ENCODE data around the gene SLC26A9. TPM values are rescaled to one million over a fixed set of nuclear protein-coding genes. Genes with fewer than 3 reads are reported as not detected.

The SLC26A9 gene
- total RNA-seq, 1 experiment from 2014 or later, result 0.15 TPM

DNA sequence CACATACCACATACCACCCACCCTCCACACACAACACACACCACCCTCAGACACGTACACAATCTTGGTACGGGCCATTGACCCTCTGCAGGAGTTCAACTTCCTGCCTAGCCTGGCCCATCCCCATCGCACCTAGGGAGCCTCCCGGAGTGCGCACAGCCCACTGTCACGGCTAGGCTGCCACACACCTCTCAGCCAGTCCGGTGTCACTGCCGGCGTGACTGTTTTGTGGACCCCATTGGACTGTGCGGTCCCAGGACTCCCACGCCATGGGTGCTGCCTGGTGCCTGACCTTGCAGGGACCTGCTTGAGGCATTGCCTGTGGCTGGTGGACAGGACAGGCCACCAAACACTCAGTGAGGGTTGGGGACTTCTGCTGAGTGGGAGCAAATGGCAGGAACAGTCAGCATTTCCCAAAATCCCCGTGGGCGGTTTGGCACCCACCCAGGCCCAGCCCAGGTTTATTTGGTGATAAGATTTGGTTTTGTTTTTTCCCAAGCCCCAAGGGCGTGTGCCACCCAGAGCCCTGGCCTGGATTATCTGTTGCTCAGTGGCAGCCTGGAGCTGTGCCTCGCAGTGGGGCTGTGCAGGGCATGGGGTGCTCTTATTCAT lies 32.2 kb upstream of the SLC26A9 start:
- ATAC-seq (no peak), DNase-seq (ENCODE audit: low spot score) (no peak)
- TF ChIP-seq, protein P1, sequence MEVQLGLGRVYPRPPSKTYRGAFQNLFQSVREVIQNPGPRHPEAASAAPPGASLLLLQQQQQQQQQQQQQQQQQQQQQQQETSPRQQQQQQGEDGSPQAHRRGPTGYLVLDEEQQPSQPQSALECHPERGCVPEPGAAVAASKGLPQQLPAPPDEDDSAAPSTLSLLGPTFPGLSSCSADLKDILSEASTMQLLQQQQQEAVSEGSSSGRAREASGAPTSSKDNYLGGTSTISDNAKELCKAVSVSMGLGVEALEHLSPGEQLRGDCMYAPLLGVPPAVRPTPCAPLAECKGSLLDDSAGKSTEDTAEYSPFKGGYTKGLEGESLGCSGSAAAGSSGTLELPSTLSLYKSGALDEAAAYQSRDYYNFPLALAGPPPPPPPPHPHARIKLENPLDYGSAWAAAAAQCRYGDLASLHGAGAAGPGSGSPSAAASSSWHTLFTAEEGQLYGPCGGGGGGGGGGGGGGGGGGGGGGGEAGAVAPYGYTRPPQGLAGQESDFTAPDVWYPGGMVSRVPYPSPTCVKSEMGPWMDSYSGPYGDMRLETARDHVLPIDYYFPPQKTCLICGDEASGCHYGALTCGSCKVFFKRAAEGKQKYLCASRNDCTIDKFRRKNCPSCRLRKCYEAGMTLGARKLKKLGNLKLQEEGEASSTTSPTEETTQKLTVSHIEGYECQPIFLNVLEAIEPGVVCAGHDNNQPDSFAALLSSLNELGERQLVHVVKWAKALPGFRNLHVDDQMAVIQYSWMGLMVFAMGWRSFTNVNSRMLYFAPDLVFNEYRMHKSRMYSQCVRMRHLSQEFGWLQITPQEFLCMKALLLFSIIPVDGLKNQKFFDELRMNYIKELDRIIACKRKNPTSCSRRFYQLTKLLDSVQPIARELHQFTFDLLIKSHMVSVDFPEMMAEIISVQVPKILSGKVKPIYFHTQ (CRISPR knock-in tag; IDR thresholded peaks at IDR 0.05), result no peak
- no peak for TF ChIP-seq RORB (CRISPR knock-in tag; IDR thresholded peaks at IDR 0.05)
- no peak for TF ChIP-seq SMAD3 (CRISPR knock-in tag; IDR thresholded peaks at IDR 0.05; ENCODE audit: borderline replicate concordance)
- no peak for TF ChIP-seq ZNF121 (CRISPR knock-in tag; IDR thresholded peaks at IDR 0.05)
- TF ChIP-seq TCF7 (CRISPR knock-in tag; IDR thresholded peaks at IDR 0.05; ENCODE audit: low read depth), result no peak
- TF ChIP-seq GABPB1 (CRISPR knock-in tag; IDR thresholded peaks at IDR 0.05), result no peak
- TF ChIP-seq MYBL2 (CRISPR knock-in tag; IDR thresholded peaks at IDR 0.05), result no peak
- TF ChIP-seq ZNF138 (CRISPR knock-in tag; conservative IDR thresholded peaks at IDR 0.05), result no peak
- TF ChIP-seq, protein P2, sequence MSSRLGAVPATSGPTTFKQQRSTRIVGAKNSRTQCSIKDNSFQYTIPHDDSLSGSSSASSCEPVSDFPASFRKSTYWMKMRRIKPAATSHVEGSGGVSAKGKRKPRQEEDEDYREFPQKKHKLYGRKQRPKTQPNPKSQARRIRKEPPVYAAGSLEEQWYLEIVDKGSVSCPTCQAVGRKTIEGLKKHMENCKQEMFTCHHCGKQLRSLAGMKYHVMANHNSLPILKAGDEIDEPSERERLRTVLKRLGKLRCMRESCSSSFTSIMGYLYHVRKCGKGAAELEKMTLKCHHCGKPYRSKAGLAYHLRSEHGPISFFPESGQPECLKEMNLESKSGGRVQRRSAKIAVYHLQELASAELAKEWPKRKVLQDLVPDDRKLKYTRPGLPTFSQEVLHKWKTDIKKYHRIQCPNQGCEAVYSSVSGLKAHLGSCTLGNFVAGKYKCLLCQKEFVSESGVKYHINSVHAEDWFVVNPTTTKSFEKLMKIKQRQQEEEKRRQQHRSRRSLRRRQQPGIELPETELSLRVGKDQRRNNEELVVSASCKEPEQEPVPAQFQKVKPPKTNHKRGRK (CRISPR knock-in tag; IDR thresholded peaks at IDR 0.05; ENCODE audit: borderline replicate concordance), result no peak
- TF ChIP-seq, protein P3, sequence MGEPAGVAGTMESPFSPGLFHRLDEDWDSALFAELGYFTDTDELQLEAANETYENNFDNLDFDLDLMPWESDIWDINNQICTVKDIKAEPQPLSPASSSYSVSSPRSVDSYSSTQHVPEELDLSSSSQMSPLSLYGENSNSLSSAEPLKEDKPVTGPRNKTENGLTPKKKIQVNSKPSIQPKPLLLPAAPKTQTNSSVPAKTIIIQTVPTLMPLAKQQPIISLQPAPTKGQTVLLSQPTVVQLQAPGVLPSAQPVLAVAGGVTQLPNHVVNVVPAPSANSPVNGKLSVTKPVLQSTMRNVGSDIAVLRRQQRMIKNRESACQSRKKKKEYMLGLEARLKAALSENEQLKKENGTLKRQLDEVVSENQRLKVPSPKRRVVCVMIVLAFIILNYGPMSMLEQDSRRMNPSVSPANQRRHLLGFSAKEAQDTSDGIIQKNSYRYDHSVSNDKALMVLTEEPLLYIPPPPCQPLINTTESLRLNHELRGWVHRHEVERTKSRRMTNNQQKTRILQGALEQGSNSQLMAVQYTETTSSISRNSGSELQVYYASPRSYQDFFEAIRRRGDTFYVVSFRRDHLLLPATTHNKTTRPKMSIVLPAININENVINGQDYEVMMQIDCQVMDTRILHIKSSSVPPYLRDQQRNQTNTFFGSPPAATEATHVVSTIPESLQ (CRISPR knock-in tag; IDR thresholded peaks at IDR 0.05), result no peak
- Mint-ChIP-seq H3K36me3 (peaks cover 2% of the 10 kb centered on the region; the same call in 1 of the 2 replicates), H3K9me3 (peaks cover 23% of the 10 kb centered on the region), H3K27me3 (ENCODE audit: low read depth) (peaks cover 3% of the 10 kb centered on the region; the same call in 1 of the 2 replicates), H3K4me1 (peaks cover 5% of the 10 kb centered on the region; the same call in 1 of the 2 replicates), H3K4me3 (no peak overlapping the region), H3K27ac (no peak overlapping the region)
- CTCF ChIA-PET, result interaction anchor here (2.2 to 7.0 kb wide), 5 partner anchors 11 to 384 kb away, joined by 29 to 557 read pairs (median 77); no protein-coding TSS in a partner anchor
- POLR2A ChIA-PET, result no interaction called here

DNA sequence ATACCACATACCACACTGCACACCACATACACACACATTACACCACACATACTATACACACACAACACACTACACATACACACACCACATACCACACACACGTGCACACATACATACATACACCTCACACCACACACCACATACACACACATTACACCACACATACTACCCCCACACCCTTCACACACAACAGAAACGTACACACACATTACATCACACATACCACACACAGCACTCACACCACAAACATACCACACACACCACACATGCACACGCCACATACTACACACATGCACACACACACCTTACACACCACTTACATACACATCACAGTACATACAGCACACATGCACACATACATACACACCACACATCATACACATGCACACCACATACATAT lies 31.5 kb upstream of the SLC26A9 start:
- DNase-seq (ENCODE audit: low spot score) (no peak), ATAC-seq (no peak)
- ChIA-PET POLR2A (no interaction called here), CTCF (no interaction called here)
- Mint-ChIP-seq H3K4me1 (peaks cover 5% of the 10 kb centered on the region; the same call in 1 of the 2 replicates), H3K9me3 (peaks cover 23% of the 10 kb centered on the region), H3K4me3 (no peak overlapping the region), H3K27ac (no peak overlapping the region), H3K36me3 (peaks cover 2% of the 10 kb centered on the region; the same call in 1 of the 2 replicates), H3K27me3 (ENCODE audit: low read depth) (peaks cover 3% of the 10 kb centered on the region; the same call in 1 of the 2 replicates)
- TF ChIP-seq, protein P4, sequence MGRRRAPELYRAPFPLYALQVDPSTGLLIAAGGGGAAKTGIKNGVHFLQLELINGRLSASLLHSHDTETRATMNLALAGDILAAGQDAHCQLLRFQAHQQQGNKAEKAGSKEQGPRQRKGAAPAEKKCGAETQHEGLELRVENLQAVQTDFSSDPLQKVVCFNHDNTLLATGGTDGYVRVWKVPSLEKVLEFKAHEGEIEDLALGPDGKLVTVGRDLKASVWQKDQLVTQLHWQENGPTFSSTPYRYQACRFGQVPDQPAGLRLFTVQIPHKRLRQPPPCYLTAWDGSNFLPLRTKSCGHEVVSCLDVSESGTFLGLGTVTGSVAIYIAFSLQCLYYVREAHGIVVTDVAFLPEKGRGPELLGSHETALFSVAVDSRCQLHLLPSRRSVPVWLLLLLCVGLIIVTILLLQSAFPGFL (CRISPR knock-in tag; IDR thresholded peaks at IDR 0.05; ENCODE audit: borderline replicate concordance), result no peak
- TF ChIP-seq CBFB (CRISPR knock-in tag; IDR thresholded peaks at IDR 0.05; ENCODE audit: low read depth) (no peak), FOXJ3 (CRISPR knock-in tag; IDR thresholded peaks at IDR 0.05; ENCODE audit: borderline replicate concordance) (no peak), ZNF138 (CRISPR knock-in tag; conservative IDR thresholded peaks at IDR 0.05) (no peak), OVOL2 (CRISPR knock-in tag; IDR thresholded peaks at IDR 0.05; ENCODE audit: borderline replicate concordance) (no peak), RELA (CRISPR knock-in tag; IDR thresholded peaks at IDR 0.05; ENCODE audit: borderline replicate concordance) (no peak), GTF2I (CRISPR knock-in tag; conservative IDR thresholded peaks at IDR 0.05) (no peak), MYBL2 (CRISPR knock-in tag; IDR thresholded peaks at IDR 0.05) (no peak), RORB (CRISPR knock-in tag; IDR thresholded peaks at IDR 0.05) (no peak), JUN (CRISPR knock-in tag; IDR thresholded peaks at IDR 0.05) (no peak)
- TF ChIP-seq, protein P5, sequence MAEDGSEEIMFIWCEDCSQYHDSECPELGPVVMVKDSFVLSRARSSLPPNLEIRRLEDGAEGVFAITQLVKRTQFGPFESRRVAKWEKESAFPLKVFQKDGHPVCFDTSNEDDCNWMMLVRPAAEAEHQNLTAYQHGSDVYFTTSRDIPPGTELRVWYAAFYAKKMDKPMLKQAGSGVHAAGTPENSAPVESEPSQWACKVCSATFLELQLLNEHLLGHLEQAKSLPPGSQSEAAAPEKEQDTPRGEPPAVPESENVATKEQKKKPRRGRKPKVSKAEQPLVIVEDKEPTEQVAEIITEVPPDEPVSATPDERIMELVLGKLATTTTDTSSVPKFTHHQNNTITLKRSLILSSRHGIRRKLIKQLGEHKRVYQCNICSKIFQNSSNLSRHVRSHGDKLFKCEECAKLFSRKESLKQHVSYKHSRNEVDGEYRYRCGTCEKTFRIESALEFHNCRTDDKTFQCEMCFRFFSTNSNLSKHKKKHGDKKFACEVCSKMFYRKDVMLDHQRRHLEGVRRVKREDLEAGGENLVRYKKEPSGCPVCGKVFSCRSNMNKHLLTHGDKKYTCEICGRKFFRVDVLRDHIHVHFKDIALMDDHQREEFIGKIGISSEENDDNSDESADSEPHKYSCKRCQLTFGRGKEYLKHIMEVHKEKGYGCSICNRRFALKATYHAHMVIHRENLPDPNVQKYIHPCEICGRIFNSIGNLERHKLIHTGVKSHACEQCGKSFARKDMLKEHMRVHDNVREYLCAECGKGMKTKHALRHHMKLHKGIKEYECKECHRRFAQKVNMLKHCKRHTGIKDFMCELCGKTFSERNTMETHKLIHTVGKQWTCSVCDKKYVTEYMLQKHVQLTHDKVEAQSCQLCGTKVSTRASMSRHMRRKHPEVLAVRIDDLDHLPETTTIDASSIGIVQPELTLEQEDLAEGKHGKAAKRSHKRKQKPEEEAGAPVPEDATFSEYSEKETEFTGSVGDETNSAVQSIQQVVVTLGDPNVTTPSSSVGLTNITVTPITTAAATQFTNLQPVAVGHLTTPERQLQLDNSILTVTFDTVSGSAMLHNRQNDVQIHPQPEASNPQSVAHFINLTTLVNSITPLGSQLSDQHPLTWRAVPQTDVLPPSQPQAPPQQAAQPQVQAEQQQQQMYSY (CRISPR knock-in tag; IDR thresholded peaks at IDR 0.05), result no peak
- TF ChIP-seq, protein P6, sequence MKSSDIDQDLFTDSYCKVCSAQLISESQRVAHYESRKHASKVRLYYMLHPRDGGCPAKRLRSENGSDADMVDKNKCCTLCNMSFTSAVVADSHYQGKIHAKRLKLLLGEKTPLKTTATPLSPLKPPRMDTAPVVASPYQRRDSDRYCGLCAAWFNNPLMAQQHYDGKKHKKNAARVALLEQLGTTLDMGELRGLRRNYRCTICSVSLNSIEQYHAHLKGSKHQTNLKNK (CRISPR knock-in tag; IDR thresholded peaks at IDR 0.05), result no peak
- TF ChIP-seq, protein P7, sequence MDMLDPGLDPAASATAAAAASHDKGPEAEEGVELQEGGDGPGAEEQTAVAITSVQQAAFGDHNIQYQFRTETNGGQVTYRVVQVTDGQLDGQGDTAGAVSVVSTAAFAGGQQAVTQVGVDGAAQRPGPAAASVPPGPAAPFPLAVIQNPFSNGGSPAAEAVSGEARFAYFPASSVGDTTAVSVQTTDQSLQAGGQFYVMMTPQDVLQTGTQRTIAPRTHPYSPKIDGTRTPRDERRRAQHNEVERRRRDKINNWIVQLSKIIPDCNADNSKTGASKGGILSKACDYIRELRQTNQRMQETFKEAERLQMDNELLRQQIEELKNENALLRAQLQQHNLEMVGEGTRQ (CRISPR knock-in tag; IDR thresholded peaks at IDR 0.05), result no peak
- TF ChIP-seq, protein P8, sequence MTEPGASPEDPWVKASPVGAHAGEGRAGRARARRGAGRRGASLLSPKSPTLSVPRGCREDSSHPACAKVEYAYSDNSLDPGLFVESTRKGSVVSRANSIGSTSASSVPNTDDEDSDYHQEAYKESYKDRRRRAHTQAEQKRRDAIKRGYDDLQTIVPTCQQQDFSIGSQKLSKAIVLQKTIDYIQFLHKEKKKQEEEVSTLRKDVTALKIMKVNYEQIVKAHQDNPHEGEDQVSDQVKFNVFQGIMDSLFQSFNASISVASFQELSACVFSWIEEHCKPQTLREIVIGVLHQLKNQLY (CRISPR knock-in tag; IDR thresholded peaks at IDR 0.05), result no peak
